GM15510 (cell line): ENCODE measurements around the gene RABL6.

Source experiments
- POLR2A ChIP-seq: IDR thresholded peaks from 3 replicates; pipeline ENCODE4 v1.6.1; 2011; ENCODE audit warnings: borderline replicate concordance; ENCODE audit not compliant: insufficient read length; ENCODE audit errors: extremely low read depth

The RABL6 gene

DNA sequence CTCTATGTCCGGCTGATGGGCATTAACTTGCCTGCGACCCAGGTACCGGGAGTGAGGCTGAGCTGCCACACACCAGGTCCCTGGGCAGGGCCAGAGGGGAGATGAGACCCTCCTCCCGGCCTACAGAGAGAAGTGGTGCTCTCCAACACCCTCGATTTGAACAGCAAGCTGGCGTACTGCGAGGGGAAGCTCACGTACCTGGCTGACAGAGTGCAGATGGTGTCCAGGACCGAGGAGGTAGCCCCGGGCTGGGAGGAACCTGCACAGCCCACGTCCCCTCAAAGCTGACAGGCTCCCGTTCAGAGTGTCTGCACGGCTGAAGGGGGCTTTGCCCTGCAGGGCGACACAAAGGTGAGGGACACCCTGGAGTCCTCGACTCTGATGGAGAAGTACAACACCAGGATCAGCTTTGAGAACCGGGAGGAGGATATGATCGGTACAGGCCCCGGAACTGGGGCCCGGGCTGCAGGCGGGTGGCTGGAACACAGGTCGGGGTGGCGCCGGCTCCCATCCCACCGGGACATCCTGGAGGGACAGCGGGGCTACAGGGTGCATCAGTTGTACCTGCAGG lies 1.0 kb upstream of the RABL6 start:
- no peak for TF ChIP-seq POLR2A

DNA sequence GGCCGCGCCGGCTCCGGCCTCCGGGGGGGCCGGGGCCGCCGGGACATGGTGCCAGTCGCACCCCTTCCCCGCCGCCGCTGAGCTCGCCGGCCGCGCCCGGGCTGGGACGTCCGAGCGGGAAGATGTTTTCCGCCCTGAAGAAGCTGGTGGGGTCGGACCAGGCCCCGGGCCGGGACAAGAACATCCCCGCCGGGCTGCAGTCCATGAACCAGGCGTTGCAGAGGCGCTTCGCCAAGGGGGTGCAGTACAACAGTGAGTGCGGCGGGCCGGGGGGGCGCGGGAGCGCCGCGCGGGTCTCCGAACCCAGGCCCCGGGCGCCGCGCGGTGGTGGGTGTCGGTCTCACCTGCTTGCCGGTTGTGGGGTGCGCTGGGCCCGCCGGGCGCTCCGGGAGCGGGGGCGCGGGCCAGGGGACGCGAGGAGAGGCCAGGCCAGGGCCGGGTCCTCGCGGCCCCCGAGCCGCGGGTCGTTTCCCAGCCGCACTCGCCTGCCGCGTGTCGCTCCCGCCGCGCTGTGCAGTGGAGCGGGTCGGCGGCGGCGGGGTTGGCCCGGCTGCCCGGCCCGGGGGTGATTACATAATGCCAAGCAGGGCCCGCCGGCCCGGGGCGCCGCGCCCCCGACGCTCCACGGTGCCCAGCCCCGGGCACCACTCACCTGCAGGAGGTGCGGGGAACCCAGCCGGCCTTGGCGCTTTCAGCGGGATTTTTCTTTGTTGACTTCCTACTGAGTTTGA lies 492 bp downstream of the RABL6 start:
- peak; percentile 13 for TF ChIP-seq POLR2A

DNA sequence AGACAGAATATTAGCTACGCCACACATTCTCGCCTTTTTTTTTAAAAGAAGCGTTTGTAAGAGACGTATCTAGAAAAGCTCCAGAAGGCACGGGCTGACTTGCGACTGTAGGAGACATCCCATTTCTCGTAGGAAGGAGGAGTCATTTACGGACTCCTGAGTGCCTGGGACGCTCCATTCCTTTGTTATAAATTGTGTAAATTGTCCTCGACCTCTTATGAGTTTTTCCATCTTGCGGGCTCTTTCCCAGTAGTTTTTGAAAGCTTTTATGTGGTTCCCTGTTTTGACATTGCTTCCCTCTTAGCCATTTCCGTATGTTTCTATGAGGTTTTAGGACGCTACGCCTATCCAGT lies 1.0 kb downstream of the RABL6 start:
- no peak for TF ChIP-seq POLR2A

DNA sequence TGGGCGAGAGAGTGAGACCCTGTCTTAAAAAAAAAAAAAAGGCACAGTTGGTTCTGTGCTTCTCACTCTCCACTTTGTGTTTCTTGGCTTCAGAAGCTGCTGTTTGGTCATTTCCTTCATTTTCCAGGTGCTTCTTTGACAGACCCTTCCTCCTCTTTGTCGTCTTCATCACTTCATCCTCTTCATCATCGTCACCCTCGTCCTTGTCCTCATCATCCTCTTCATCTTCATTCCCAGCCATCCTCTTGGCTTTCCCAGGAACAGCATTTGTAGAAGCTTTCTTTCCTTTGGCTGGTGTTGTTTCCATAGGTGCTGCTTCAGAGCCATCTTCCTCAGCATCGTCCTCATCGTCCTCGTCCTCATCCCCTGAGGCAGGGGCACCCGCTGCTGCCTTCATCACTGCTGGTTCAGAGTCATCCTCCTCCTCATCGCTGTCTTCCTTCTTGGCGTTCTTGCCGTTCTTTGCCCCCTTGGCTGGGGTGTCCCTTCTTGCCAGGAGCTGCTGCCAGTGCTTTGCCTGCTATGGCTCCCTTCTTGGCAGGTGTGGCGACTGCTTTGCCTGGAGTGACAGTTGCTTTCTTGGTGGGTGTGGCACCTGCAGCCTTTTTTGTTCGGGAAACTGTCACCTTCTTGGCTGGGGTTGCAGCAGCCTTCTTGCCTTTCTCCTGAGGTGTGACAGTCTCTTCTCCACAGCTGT lies 7.1 kb downstream of the RABL6 start:
- no peak for TF ChIP-seq POLR2A

DNA sequence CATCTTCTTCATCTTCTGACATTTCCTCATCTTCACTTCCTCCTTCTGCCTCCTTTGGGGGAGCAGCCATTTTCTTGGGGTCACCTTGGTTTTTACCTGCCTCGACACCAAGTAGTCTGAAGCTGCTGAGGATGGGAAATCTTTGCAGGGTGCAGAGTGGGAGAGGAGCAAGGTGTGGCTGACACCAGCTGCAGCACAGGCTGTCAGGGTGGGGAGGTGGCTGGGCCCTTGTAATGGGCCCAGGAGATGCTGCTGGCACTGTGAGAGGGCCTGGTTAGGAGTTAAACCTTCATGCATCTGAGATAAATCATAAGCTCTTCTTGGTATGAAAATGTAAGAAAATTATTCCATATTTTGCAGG lies 7.7 kb downstream of the RABL6 start:
- no peak for TF ChIP-seq POLR2A

DNA sequence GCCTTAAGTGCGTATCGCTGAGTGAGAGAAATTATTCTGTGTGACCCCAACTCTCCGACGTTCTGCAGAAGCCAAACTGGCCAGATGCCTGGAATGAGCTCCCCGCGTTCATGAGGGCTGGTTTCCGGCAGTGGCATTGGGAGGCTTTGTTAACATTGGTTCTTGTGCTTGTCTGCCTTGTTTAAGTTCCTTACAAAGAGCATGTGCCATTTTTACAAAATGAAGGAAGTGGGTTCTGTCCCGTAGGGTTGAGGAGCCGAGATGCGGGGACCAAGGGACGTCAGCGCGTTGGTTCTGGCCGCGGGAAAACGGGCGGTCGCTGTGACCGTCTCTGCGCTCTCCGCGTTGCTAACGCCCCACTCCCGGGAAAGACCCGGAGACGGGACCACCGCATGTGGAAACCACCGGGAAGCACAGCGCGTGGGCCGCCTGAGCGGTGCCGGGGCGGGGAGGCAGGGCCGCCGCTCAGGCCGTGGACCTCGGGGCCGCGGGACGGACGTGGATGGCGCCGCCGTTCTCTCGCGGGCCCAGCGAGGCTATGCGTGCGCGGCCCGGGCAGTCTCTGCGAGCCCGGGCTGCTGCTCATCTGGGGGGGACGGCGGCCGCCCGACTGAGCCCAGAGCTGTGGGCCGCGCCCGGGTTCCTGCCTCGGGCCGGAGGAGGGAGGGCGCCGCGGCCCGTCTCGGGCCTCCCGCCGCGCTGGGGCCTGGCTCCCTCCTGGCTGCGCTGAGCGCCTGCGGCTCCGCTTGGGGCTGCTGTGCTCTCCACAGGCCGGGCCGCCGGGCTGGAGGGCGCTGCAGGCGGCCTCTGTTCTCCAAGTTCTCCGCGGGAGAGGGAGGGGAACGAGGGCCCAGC lies 13.4 kb downstream of the RABL6 start:
- no peak for TF ChIP-seq POLR2A

DNA sequence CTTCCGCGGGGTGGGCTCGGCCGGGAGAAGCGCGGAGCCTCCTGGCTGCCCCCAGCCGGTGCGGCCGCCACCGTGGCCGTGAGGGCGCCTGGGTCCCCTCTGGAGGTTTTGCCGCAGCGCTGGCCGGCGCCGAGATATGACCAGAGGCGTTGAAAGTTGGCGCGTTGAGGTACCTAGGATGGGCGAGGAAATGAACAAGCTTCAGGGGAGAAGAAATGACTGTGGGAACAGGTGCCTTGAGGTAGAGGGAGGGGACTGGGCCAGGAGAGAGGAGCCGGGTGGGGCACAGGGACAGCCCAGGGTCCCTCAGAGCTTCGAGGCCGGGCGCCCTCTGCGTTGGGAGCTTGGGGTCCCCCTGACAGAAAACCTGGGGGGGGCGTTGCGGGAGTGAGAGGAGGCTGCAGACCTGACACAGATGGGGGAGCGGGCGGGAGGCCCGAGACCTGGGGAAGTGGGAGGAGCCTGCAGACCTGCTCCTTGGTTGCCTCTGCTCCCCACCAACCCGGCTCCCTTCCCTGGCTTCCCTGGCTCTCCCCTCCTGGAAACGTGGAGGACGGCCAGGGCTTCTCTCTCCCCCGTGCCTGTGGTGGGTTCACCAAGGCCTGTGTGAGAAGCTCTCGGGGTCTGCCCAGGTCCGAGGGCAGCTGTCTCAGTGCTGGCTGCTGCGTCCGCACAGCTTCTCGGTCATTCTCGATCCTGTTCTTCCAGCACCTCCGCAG lies 14.2 kb downstream of the RABL6 start:
- no peak for TF ChIP-seq POLR2A

DNA sequence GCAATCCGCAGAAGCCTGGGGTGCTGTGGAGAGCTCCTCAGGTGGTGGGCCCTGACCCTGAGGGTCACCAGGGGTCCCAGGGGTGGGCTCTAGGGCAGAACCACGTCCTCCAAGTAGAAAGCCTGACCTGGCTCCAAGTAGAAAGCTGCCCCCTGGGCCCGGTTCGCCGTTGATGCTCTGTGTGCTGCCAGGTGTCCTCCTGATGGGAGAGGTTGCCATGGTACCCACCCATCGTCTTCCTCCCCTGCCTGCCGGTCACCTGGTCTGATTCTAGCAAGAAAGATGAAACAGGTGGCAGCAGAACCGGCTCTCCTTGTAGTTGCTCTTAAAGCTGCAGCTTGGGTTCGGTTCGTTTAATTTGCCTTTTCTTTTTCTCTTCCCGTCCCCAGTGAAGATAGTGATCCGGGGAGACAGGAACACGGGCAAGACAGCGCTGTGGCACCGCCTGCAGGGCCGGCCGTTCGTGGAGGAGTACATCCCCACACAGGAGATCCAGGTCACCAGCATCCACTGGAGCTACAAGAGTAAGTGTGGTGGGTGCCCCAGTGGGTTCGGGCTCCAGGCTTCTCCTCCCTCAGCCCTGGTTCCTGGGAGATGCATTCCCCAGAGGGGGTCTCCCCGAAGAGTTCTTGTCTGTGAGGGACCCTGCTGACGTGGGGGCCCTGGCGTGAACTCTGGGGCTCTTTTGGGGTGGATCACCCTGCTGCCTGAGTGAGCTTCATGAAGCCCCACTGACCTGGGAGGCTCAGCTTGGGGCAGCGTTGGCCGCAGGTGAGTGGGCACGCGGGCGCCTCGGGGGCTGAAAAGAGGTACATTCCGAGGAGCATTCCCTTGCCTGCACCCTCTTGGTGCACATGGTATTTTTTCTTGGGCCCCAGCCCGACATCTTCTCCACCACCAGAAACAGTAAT lies 15.6 kb downstream of the RABL6 start:
- TF ChIP-seq POLR2A, result no peak

DNA sequence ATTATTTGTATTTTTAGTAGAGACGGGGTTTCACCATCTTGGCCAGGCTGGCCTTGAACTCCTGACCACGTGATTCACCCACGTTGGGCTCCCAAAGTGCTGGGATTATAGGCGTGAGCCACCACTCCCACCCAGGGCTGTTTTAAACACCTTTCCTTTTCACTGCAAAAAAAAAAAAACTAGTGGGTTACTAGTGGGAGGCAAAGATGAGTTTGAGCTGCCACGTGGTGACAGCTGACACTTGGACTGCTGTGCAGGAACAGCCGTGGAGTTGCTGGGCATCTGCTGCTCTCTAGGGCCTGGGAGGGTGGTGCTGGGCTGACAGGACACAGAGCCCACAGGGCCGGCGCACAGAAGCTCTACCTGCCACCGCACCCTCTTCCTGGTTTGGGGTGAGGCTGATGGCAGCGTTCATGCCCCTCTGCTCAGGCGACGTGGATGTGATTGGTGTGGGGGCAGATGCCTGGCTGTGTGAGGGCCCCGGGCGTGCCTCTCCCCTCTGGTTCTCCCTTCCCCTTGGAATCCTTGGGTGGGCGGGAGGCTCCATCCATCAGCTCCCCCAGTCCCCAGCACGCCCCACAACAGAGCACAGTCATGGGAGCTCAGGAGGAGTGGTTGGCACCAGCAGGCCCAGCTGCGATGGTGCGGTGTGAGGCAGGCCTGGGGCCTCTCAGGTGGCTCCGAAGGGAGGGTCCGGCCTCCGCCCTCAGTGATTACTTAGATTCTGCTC lies 16.9 kb downstream of the RABL6 start:
- TF ChIP-seq POLR2A, result no peak

DNA sequence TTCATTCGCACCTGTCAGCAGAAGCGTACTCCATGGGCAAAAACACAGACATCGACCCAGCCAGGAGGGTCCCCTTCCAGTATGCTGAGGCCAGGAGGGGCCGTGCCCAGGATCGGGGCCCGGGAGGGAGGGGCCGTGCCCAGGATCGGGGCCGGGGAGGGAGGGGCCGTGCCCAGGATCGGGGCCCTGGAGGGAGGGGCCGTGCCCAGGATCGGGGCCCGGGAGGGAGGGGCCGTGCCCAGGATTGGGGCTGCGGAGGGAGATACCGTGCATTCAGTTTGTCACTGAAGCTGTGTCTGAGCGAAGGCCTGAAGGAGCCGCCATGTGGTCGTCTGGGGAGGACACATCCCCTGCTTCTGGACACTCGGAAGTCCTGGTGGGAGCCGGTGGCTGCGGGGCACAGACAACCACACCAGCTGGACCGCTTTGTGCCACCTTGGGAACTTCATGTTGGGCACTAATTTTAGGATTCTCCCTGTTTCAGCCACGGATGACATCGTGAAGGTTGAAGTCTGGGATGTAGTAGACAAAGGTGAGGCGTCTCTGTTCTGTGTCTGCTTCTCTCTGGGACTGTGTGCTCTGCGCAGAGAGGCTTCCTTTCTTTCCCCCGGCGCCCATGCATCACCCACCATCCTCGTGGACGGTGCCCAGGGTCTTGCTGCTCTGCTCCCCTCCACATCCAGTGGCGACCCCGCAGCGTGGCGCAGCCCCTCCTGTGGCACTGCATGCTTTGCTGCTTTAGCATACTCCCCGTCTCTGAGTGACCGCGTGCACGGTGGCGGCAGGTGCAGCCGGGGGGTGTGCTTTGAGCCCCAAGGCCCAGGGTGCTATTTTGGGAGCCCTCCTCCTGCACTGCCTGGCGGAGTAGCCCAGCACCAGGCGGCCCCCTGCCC lies 17.8 kb downstream of the RABL6 start:
- no peak for TF ChIP-seq POLR2A

DNA sequence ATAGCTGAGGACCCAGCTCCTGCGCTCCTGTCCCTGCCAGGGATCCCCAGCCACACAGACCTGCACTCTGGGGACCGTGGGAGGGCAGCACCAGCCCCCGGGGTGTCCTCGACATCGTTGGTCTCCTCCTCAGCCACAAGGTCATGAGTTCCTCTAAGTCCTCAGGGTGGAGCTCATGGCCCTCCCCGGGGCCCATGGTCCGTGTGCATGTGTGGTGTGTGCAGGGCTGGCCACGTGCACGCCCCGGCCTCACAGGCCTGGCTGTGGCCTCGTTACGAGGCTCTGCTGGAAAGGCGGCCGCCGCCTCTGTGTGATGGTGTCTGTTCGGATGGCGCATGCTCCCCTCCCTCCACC lies 18.4 kb downstream of the RABL6 start:
- TF ChIP-seq POLR2A, result no peak
